NCI-H1048 (cell line): Measurements from ENCODE around the gene HSPA1A.

Source experiments
- DNase-seq: peaks from one replicate; lab custom pipeline; 2025; lab: John Stamatoyannopoulos, UW

The HSPA1A gene

DNA sequence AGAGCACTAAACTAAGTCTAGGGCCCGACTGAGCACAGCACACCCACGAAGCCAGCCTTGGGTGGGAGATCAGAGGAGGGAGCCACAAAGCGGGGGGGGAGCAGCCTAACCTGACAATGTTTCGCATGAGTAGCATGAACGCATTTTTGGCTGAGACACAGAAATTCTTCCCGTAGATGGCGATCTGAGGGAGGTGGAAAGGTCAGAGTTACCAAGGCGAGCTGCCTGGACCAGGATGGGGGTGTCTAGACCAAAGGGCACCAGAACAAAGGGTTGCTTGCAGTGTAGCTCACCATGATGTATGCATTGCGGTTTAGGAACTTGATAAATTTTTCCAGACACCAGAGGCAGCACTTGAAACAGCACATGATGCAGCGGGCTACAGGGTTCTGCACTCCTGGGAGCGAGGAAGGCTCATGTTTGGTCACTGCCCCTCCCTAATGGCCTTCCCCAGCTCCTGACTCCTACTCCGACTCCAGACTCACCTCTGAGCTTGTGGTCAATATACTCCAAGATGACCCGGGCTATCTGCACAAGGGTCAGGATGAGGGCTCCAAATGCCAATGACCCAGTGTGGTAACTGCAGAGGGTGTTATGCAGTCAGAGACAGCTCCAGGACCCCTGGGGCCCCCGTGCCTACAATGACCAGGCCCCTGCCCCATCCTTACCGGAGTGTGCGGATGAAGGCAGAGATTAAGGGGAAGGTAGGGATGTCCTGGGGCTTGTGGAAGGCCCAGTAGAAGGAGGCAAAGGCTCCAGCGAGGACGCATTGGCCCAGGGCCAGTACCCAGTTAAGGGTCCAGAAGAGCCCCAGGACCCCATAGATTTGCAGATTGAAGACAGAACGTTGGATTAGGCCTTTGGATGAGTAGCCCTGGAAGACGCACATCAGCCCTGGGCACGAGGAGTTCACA lies 50.1 kb downstream of the HSPA1A start:
- no peak for DNase-seq
